GM19025 (cell line): ENCODE data around the gene NUDCD3.

ENCODE experiments used
- ATAC-seq: cut with Tn5 transposase; IDR thresholded peaks from one replicate; pipeline ENCODE4 v1.9.1; 2021; ENCODE audit warnings: mild to moderate bottlenecking, low read depth, moderate library complexity; ENCODE audit not compliant: unreplicated experiment

Gene NUDCD3

DNA sequence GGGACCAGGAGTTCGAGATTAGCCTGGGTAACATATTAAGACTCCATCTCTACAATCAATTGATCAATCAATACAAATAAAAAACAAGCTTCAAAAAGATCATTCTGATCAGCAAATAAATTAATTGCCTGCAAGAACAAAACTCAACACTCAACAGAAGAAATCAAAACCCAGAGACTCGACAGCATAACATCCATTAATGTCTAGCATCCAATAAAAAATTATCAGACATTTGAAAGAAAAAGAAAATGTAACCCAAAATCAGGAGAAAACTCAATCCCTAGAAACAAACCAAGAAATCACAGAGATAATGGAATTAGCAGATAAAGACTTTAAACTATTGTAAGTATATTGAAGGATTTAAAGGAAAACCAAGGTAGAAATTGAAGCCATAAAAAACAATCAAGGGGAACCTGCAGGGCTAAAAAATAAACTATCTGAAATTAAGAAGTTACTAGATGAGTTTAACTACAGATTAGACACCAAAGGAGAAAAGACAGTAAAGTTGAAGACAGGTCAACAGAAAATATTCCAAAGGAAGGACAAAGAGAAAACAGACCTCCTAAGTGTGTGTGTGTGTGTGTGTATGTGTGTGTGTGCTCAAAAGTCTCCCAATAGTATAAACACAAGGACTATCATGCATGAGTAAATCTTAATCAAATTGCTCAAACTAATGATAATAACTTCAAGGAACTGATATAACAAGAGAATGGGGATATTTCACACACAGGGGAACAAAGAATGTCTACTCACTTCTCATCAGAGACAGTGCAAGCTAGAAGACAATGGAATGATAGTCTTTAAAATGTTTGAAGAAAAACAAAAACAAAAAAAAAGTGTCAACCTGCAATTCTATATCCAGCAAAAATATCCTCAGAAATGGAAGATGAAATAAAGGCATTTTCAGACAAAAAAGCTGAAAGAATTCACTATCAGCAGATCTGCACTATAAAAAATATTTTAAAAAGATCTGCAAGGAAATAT, 7.7 kb downstream of the NUDCD3 start:
- no peak for ATAC-seq

GRCh38 chr7:44477938-44478337, 12.5 kb downstream of the NUDCD3 start:
- ATAC-seq = no peak

GRCh38 chr7:44477063-44477830, 13.2 kb downstream of the NUDCD3 start:
- ATAC-seq = peak; percentile 75

DNA sequence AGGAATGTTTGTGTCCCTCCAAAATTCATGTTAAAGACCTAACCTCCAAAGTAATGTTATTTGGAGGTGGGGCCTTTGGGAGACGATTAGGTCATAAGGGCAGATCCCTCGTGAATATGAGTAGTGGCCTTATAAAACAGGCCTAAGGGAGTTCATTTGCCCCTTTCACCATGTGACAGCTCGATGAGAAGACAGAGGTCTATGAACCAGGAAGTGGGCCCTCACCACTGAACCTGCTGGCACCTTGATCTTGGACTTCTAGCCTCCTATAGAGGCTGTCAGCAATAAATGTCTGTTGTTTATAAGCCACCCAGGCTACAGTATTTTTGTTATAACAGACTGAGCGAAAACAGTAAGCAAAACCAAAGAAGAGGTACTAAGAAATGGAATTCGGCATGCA, 14.1 kb downstream of the NUDCD3 start:
- ATAC-seq = no peak

GRCh38 chr7:44473295-44473694, 17.2 kb downstream of the NUDCD3 start:
- no peak for ATAC-seq

GRCh38 chr7:44472843-44473242, 17.6 kb downstream of the NUDCD3 start:
- ATAC-seq = no peak

DNA sequence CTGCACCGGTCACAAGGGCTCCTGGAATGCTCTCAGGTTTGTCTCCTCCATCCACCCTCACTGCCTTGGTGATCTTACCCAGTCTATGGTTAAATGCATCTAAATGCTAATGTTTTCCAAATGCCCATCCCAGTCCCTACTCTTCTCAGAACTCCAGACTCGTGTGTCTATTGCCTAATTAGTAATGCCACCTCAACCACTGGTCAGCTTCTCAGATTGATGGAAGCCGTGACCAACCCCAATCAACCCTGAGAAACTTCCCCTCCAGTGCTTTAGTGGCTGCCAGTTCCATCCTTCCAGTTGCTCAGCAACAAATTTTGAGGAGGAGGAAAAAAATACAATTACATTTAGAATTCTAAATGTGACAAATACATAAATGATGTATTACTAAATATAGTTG, 18.6 kb downstream of the NUDCD3 start:
- no peak for ATAC-seq

GRCh38 chr7:44471436-44471835, 19.0 kb downstream of the NUDCD3 start:
- no peak for ATAC-seq

GRCh38 chr7:44470628-44471245, 19.7 kb downstream of the NUDCD3 start:
- no peak for ATAC-seq

- ATAC-seq = no peak
Measured at GRCh38 chr7:44470135-44470479, 20.4 kb downstream of the NUDCD3 start.

DNA sequence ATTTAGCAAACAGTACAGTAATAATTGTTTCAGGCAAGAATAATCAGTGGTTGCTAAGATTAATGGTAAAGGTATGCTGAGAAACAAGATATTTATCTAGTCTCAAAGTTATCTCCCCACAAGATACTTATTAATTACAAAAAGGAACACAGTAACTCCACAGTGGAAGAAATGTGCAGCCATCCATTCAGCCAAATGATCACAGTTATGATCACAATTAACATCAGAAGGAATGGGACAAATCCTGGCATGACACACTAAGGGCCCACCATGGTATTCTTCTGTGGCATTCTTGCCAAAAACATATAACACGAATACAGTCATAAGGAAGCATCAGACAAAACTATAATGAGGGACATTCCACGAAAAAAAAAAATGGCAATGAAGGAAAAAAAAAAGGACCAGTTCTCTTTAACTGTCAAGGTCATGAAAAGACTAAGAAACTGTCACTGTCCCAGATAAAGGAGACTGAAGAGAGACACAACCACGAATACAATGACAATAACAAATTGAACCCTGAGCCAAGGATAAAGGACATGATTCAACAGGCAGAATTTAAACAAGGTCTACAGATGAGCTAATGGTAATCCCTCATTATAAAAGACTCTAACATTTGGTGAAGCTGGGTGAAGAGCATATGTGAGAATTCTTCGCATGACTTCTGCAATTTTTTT, 20.9 kb downstream of the NUDCD3 start:
- no peak for ATAC-seq

DNA sequence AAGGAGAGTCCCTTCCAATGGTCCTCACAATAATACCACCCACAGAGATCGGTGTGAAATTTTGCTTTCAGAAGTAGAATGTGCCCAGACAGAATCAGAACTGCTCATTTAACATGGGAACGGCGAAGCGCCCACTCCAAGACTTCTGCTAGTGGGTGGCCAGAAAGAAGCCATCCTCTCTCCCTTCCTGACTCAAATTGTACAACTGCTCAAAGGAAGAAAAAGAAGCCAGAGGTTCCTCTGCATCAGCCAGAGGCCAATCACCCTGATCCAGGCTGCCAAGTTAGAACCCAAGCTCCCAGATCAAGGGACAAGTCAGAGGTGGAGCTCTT, 23.3 kb downstream of the NUDCD3 start:
- ATAC-seq = no peak

DNA sequence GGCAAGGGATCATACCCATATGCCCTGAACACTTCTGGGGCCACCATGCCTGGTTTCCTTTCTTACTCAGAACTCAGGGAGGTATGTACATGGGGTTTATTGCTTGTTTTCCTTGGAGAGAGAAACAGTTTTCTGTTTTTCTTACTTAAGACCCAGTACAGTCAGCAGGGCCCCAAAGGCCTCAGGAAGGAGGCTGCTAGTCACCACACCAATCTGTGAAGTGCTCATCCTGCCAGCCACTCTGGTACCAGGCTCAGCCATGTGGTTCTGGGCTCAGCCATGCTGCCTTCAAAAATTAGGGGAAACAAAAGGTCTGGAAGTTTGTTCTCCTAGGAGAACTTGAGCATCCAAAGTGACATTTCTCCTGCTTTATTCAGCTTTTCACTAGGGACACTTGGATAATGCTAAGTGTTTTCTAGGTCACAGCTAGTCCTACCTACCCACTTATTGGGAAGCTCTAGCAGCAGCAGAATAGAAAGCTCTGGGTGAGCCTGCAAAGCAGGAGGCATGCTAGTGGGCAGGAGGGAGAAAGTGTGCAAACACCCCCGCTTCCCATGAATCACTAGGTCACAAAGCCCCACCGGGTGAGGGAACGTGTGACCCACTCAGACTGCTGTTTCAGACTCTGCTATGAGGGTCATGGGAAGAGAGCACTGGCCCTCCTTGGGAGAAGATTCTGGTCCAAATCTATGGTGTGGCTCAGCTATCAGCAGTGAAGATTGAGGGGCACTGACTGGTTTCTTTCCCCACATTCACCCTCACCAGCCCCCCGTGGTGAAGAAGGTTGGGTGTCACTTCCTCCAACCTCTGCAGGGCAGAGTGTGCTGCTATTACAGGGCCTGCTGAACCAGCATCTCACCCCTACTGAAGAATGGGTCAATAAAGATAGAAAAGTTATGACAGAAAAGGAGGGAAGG, 23.9 kb downstream of the NUDCD3 start:
- no peak for ATAC-seq

DNA sequence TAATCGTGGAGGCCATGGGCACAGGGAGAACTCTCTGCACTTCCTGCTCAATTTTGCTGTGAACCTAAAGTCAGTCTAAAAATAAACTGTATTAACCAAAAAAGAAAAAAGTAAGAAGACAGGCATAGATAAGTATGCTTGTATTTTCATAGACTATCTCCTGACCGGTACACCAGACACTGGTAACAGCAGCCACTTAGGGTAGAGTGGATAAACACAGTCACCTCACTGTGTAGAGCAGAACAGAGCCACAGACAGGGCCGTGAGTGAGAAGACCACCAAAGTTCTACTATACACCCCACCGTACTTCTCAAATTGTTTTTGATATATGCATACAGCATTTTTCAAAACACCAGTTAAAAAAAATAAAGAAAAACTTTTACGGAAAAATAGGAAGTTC, 25.0 kb downstream of the NUDCD3 start:
- ATAC-seq = no peak

DNA sequence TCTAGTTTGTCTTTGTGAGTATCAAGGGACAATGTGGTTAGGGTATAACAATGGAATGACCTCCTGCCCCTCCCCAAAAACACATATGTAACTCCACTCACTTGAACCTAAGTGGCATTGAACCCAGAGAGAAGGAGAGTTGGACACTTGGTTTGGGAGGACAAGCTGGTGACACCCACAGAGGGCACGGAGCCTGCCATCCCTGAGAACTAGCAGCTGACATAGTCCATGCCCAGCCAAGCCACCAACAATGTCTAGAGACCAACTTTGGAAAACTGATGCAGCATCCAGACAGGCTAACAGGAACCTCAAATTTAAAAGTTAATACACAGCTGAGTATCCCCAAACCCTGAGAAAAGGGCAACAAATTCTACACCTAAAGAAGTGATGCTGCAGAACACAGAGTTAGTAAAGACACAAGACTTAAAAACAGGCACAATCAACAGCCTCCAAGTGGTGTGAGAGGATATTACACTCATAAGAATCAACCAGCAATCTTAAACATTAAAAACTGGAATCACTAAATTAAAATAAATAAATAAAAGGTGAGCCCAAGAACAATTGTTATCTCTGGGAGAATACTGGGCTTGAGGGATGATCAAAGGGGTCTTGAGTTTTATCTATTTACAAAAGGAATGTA, 27.2 kb downstream of the NUDCD3 start:
- ATAC-seq = no peak

- no peak for ATAC-seq
Measured at GRCh38 chr7:44461387-44461786, 29.1 kb downstream of the NUDCD3 start.

GRCh38 chr7:44460325-44460724, 30.1 kb downstream of the NUDCD3 start:
- ATAC-seq = peak; percentile 97

DNA sequence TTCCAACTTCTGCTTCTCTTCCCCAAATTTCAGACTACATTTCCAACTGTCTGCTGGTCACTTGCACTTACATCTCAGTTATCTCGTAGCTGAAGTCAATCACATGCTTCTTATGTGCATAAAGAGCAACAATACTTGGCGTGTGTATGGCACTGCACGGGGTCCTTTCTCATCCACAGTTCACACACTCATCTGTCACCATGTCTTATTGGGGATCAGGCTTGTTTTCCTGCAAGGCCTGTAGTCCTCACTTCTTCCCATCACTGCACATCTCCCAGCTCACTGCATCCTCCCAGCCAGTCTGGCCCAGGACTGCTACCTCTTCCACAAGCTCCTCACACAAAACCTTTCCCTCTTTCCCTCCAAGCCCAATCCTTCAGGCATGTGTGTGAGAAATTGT, 35.3 kb downstream of the NUDCD3 start:
- no peak for ATAC-seq

- no peak for ATAC-seq
Measured at GRCh38 chr7:44454348-44454747, 36.1 kb downstream of the NUDCD3 start.
